ENCODE results near the gene RIMKLB. TPM values are rescaled to one million over a fixed set of nuclear protein-coding genes. Genes with fewer than 3 reads are reported as not detected.

The RIMKLB gene
- total and polyA plus RNA-seq, 3 donors from 2014 or later = 101 to 141 (median 123) TPM

DNA sequence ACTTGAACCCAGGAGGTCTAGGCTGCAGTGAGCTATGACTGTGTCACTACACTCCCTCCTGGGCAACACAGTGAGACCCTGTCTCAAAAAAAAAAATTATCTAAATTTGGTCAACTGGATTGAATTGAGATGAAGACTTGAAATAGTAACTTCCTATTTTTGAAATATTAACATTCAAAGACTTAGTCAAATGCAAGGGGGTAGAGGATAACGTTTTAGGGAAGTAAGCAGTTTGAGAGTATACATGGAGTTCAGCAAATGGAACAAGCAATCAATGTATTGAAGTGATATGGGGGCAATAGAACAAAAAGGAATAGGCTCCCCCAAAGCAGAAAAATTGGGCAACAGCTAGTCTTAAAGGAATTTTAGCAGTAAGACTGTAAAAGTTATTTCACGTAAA, 30.5 kb upstream of the RIMKLB start:
- intact Hi-C loops (cut with DNase I; ENCODE audit: low total_unique reads) = no loop called here
- H3K27ac ChIP-seq = no peak overlapping the region
- no peaks in the 10 kb centered on the region for H3K9me3 ChIP-seq
- no peaks in the 10 kb centered on the region for H3K27me3 ChIP-seq
- no peaks in the 10 kb centered on the region for H3K36me3 ChIP-seq (ENCODE audit: low read depth, missing control alignments)
- 72 to 74% methylated on average over 2 of the region's 2 CpGs for WGBS, 2 donors
- H3K4me1 ChIP-seq = no peaks in the 10 kb centered on the region
- DNase-seq = no peak
- no peak overlapping the region for H3K4me3 ChIP-seq
- TF ChIP-seq POLR2A (IDR thresholded peaks at IDR 0.05) (no peak), CTCF (IDR thresholded peaks at IDR 0.05) (no peak)

DNA sequence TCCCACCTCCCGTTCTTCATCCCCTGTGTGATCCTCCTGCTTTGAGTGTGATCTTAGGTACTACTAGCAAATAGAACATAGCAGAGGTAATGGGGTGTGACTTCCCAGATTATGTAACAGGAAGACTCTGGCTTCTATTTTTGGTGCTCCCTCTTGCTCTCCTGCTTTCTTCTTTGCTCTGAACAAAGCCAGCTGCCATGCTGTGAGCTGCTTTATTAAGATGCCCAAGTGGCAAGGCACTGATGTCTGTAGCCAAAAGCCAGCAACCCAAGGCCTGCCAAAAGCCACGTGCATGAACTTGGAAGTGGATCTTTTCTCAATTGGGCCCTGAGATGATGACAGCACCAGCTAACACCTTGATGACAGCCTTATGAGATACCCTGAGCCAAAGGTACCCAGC, 29.4 kb upstream of the RIMKLB start:
- Histone ChIP-seq H3K27ac (no peak overlapping the region), H3K4me3 (no peak overlapping the region), H3K4me1 (no peaks in the 10 kb centered on the region), H3K36me3 (ENCODE audit: low read depth, missing control alignments) (no peaks in the 10 kb centered on the region), H3K9me3 (no peaks in the 10 kb centered on the region), H3K27me3 (no peaks in the 10 kb centered on the region)
- WGBS, 2 donors = 83 to 84% methylated on average over 2 of the region's 2 CpGs
- intact Hi-C loops (cut with DNase I; ENCODE audit: low total_unique reads) = no loop called here
- no peak for DNase-seq
- no peak for TF ChIP-seq POLR2A (IDR thresholded peaks at IDR 0.05)
- TF ChIP-seq CTCF (IDR thresholded peaks at IDR 0.05) = no peak

DNA sequence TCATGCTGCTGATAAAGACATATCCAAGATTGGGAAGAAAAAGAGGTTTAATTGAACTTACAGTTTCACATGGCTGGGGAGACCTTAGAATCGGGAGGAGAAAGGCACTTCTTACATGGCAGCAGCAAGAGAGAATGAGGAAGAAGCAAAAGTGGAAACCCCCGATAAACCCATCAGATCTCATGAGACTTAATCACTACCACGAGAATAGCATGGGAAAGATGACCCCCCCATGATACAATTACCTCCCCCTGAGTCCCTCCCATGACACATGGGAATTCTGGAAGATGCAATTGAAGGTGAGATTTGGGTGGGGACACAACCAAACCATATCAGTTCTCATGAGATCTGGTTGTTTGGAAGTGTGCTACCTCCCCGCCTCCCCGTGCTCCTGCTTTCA, 25.4 kb upstream of the RIMKLB start:
- no peak for DNase-seq
- Histone ChIP-seq H3K9me3 (no peaks in the 10 kb centered on the region), H3K4me3 (no peak overlapping the region), H3K36me3 (ENCODE audit: low read depth, missing control alignments) (no peaks in the 10 kb centered on the region), H3K27ac (no peak overlapping the region), H3K4me1 (no peaks in the 10 kb centered on the region), H3K27me3 (no peaks in the 10 kb centered on the region)
- WGBS, 2 donors = 81 to 92% methylated on average over 5 of the region's 5 CpGs
- intact Hi-C loops (cut with DNase I; ENCODE audit: low total_unique reads) = no loop called here
- TF ChIP-seq POLR2A (IDR thresholded peaks at IDR 0.05) = no peak
- no peak for TF ChIP-seq CTCF (IDR thresholded peaks at IDR 0.05)

- Histone ChIP-seq H3K27ac (peak overlapping the region in 1 of 2 donors; percentile 23), H3K36me3 (ENCODE audit: low read depth, missing control alignments) (no peaks in the 10 kb centered on the region), H3K4me1 (no peaks in the 10 kb centered on the region), H3K9me3 (no peaks in the 10 kb centered on the region), H3K4me3 (no peak overlapping the region), H3K27me3 (no peaks in the 10 kb centered on the region)
- TF ChIP-seq CTCF (IDR thresholded peaks at IDR 0.05) = no peak
- no peak for TF ChIP-seq POLR2A (IDR thresholded peaks at IDR 0.05)
- WGBS, 2 donors = 32 to 44% methylated on average over 3 of the region's 3 CpGs
- DNase-seq = no peak
- intact Hi-C loops (cut with DNase I; ENCODE audit: low total_unique reads) = no loop called here
Measured at GRCh38 chr12:8675591-8676036, 22.2 kb upstream of the RIMKLB start.

DNA sequence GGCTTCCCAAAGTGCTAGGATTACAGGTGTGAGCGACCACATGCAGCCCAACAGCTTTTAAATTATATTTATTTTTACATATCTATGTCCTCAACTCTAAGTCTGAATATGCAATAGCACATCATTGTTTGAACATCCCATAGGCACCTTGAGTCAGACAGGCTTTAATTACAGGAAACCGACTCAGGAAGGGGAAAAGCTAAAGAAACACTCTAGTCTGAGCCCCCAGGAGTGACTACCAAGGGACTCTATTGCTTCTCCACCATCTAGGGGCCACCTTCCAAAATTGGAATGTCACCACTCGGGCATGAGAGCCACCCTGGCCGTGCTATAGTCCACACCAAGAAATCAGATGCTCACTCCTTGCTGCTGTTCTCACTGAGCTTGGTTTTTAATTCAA, 21.1 kb upstream of the RIMKLB start:
- intact Hi-C loops (cut with DNase I; ENCODE audit: low total_unique reads) = no loop called here
- no peaks in the 10 kb centered on the region for H3K9me3 ChIP-seq
- H3K4me3 ChIP-seq = no peak overlapping the region
- H3K4me1 ChIP-seq = peaks cover 9% of the 10 kb centered on the region
- no peak overlapping the region for H3K27ac ChIP-seq
- 87 to 89% methylated on average over 4 of the region's 4 CpGs for WGBS, 2 donors
- DNase-seq = no peak
- no peaks in the 10 kb centered on the region for H3K36me3 ChIP-seq (ENCODE audit: low read depth, missing control alignments)
- H3K27me3 ChIP-seq = no peaks in the 10 kb centered on the region
- TF ChIP-seq CTCF (IDR thresholded peaks at IDR 0.05) (no peak), POLR2A (IDR thresholded peaks at IDR 0.05) (no peak)

Measured in testis (tissue), 3 donors.